ENCODE measurements around the gene SLC22A14. TPM values are rescaled to one million over a fixed set of nuclear protein-coding genes. Genes with fewer than 3 reads are reported as not detected.

SLC22A14 gene
- total RNA-seq, 3 donors from 2014 or later: 0.12 to 0.16 TPM; not detected in 1

DNA sequence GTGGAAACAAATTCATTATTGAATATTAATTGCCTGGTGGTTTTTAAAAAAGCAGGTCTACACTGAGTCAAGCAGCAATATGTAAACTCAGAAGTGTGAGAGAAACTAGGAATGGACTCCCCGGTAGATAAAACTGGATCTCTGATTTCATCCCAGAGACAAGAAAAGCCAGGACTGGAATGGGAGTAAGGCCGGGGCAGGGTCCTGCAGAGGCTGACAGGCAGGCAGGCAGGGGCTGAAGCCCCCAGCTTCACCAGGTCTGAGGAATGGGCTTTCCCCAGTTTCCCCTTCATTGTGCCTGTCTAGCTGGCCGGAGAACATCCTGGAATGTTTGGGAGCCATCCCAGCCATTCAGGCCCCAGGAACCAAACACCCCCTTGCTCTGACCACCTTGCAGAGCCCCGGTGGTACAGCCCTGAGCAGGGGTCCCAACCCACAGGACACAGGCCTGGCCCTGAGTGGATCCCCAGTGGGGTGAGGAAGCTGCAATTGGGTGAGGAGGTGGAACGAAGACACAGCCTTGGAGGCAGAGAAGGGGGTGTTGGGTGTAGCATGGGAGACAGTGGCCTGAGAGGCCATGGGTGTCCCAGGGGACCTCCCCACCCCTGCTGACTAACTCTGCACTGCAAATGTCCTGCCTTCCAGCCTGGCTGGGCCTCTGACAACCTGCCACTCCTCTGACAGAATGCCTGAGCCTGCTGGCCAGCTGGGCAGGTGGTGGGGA lies 32.8 kb downstream of the SLC22A14 start:
- H3K4me3 ChIP-seq: no peak overlapping the region
- TF ChIP-seq, protein P1, sequence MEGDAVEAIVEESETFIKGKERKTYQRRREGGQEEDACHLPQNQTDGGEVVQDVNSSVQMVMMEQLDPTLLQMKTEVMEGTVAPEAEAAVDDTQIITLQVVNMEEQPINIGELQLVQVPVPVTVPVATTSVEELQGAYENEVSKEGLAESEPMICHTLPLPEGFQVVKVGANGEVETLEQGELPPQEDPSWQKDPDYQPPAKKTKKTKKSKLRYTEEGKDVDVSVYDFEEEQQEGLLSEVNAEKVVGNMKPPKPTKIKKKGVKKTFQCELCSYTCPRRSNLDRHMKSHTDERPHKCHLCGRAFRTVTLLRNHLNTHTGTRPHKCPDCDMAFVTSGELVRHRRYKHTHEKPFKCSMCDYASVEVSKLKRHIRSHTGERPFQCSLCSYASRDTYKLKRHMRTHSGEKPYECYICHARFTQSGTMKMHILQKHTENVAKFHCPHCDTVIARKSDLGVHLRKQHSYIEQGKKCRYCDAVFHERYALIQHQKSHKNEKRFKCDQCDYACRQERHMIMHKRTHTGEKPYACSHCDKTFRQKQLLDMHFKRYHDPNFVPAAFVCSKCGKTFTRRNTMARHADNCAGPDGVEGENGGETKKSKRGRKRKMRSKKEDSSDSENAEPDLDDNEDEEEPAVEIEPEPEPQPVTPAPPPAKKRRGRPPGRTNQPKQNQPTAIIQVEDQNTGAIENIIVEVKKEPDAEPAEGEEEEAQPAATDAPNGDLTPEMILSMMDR (IDR thresholded peaks at IDR 0.05): no peak
- intact Hi-C loops (cut with DNase I, micrococcal nuclease): no loop called here
- no peaks in the 10 kb centered on the region for H3K4me1 ChIP-seq (ENCODE audit: low read depth)
- ATAC-seq (no peak), DNase-seq (no peak)
- H3K9me3 ChIP-seq: no peaks in the 10 kb centered on the region
- H3K36me3 ChIP-seq (ENCODE audit: low read depth): no peaks in the 10 kb centered on the region

- H3K4me3 ChIP-seq: no peak overlapping the region
- TF ChIP-seq, protein P1 (IDR thresholded peaks at IDR 0.05): no peak
- no peaks in the 10 kb centered on the region for H3K36me3 ChIP-seq (ENCODE audit: low read depth)
- no peaks in the 10 kb centered on the region for H3K9me3 ChIP-seq
- H3K4me1 ChIP-seq (ENCODE audit: low read depth): no peaks in the 10 kb centered on the region
- intact Hi-C loops (cut with DNase I, micrococcal nuclease): no loop called here
- DNase-seq (no peak), ATAC-seq (no peak)
Observed at GRCh38 chr3:38315488-38316230, 33.6 kb downstream of the SLC22A14 start.

GRCh38 chr3:38316356-38317191 lies 34.5 kb downstream of the SLC22A14 start:
- ATAC-seq (no peak), DNase-seq (no peak)
- TF ChIP-seq, protein P1 (IDR thresholded peaks at IDR 0.05): no peak
- no peaks in the 10 kb centered on the region for H3K4me1 ChIP-seq (ENCODE audit: low read depth)
- H3K36me3 ChIP-seq (ENCODE audit: low read depth): no peaks in the 10 kb centered on the region
- H3K9me3 ChIP-seq: no peaks in the 10 kb centered on the region
- intact Hi-C loops (cut with DNase I, micrococcal nuclease): no loop called here
- H3K4me3 ChIP-seq: no peak overlapping the region

DNA sequence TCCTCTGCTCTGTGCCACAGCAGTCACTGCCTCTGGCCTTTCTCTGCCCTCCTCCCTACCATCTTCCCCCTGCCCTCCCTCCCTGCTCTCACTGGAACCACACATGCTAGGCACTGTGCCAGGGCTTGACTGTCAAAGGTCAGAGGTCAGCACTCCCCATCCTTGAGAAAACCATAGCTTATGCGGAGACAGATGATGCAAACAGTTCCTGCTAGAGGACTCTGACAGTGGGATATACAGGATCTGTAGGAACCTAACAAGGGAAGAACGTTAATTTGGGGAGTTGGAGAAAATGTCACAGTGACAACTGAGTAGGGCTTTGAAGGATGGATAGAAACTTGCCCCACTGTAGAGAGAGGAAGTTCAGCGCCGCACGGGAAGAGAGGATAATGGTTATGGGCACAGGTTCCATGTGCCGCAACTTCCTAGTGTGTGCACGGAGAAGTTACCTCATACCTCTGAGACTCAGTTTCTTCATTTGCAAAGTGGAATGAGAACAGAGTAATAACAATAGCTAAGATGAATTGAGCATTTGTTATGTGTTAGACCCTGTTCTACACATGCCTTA lies 35.2 kb downstream of the SLC22A14 start:
- Histone ChIP-seq H3K36me3 (ENCODE audit: low read depth) (no peaks in the 10 kb centered on the region), H3K4me3 (no peak overlapping the region), H3K9me3 (no peaks in the 10 kb centered on the region), H3K4me1 (ENCODE audit: low read depth) (no peaks in the 10 kb centered on the region)
- DNase-seq (no peak), ATAC-seq (no peak)
- intact Hi-C loops (cut with DNase I, micrococcal nuclease): no loop called here
- TF ChIP-seq, protein P1 (IDR thresholded peaks at IDR 0.05): no peak
